GM23338 (cell line): ENCODE data around the gene COL1A1.

Experiments used
- CREB1 ChIP-seq: fragments of 250-450 bp; sonication (Bioruptor Pico); IDR thresholded peaks from 2 replicates; pipeline ENCODE4 v1.5.0; 2020; ENCODE audit warnings: low read depth, mild to moderate bottlenecking, moderate library complexity
- CTCF ChIP-seq, 2 experiments: fragments of 200-600 bp in 1 of 2; sonication (generic) in 1 of 2; conservative IDR thresholded peaks; 2 replicates each; pipeline versions ENCODE4 v1.5.1 to v1.6.1; 2016 to 2017; ENCODE audit warnings: antibody characterized with exemption in 2 of 2, low read depth in 2 of 2, mild to moderate bottlenecking in 2 of 2, moderate library complexity in 1 of 2
- EZH2 ChIP-seq: fragments of 200-600 bp; sonication (generic); IDR thresholded peaks from one replicate; pipeline ENCODE4 v1.8.0; 2017; ENCODE audit warnings: antibody characterized with exemption, mild to moderate bottlenecking, low read depth; ENCODE audit not compliant: unreplicated experiment
- EZH2phosphoT487 ChIP-seq: fragments of 200-600 bp; sonication (generic); IDR thresholded peaks from one replicate; pipeline ENCODE4 v1.8.1; 2018; ENCODE audit warnings: antibody characterized with exemption; ENCODE audit not compliant: unreplicated experiment
- JUNB ChIP-seq: IDR thresholded peaks from one replicate; pipeline ENCODE4 v1.6.1; 2016; ENCODE audit warnings: antibody characterized with exemption; ENCODE audit not compliant: unreplicated experiment
- POLR2AphosphoS5 ChIP-seq: IDR thresholded peaks from 2 replicates; pipeline ENCODE4 v1.6.1; 2016; ENCODE audit warnings: antibody characterized with exemption, low read depth

DNA sequence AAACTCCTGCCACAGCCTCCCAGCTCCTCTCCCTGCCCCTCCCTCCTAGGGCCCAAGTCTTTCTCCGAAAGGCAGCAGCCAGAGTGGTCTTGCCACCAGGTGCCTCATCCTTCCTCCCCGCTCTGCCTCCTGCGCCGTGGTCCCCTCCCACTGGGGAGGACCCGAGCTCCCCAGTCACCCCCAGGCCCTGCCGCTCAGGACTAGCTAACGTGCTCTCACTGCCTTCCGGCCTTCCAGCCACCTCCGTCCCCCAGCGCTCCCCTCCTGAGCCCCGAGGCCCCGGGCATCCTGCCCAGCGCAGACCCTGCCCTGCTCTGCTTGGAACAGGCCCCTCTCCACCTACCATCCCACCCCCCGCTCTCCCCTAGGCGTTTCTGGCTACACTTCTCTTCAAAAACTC, 19.4 kb upstream of the COL1A1 start:
- TF ChIP-seq EZH2phosphoT487 (no peak), CTCF (conservative IDR thresholded peaks at IDR 0.05; ENCODE audit: low read depth in 2 of 2) (no peak), POLR2AphosphoS5 (no peak), JUNB (no peak), CREB1 (no peak), EZH2 (no peak)
